ENCODE measurements around the gene SNTG2.
"Not testable (repeated sequence)": the region's sequence is repeated elsewhere in the genome, so short reads cannot be mapped to it uniquely, and the experiment has no call there.

The SNTG2 gene

DNA sequence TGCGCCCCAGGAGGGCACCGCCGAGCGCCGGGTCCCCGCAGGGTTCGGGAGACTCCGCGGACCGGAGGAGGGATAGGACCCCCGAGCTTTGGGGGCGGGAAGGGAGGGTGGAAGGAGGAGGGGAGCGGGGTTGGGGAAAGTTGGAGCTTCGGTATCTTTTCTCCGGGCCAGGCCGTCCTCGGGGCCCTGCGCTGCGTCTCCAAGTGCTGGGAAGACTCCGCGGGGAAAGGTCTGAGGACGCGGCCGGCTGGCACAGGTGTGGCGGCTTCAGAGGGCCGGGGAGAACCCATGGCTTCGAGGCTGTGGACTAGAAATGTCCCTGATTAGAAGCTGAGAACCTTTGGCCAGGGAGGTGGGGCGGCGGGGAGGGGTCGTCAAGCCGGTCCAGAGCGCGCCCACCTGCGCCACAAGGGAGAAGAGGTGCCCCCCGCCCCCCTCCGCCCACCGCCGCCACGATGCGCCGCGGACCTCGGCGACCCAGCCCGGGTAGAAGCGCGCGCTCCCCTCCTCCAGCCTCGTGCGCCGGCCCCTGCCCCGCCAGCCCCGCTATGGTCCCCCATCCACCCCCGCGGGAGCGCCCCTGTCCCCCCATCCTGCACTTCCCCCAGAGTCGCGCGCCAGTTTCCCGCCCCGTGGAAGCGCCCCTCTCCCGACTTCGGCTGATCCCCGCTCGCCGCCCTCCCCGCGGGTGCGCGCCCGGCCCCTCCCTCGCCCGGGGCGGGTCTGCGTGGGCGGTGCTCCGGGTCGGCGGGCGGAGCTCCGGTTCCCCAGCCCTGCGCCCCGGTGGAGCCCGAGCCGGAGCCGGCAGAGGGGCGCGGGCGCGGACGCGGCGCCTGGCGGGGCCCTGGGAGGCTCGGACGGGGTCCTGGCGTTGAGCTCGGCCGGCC lies at the start of gene SNTG2:
SNTG2 (plus strand) TSS at position 770 of the 887 bp plus-strand sequence. CDS start 148 bp downstream, outside the sequence.
- no peak for DNase-seq

DNA sequence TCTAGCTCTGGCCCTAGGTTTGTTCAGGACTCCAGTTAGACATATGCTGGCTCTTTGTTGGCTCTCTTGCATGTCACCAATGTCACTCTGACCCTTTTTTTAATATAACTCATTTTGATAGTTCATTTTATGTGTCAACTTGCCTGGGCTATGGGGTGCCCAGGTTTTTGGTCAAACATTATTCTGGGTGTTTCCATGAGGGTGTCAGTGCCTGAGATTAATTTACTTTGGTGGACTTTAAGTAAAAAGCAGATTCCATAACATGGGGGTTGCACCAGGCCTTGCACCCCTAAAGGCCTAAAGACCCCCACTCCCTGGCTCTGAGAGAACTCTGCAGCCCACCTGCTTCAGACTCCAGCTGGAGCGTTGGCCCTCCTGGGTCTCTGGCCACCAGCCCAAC lies 48.1 kb upstream of the SNTG2 start:
- no peak for DNase-seq

DNA sequence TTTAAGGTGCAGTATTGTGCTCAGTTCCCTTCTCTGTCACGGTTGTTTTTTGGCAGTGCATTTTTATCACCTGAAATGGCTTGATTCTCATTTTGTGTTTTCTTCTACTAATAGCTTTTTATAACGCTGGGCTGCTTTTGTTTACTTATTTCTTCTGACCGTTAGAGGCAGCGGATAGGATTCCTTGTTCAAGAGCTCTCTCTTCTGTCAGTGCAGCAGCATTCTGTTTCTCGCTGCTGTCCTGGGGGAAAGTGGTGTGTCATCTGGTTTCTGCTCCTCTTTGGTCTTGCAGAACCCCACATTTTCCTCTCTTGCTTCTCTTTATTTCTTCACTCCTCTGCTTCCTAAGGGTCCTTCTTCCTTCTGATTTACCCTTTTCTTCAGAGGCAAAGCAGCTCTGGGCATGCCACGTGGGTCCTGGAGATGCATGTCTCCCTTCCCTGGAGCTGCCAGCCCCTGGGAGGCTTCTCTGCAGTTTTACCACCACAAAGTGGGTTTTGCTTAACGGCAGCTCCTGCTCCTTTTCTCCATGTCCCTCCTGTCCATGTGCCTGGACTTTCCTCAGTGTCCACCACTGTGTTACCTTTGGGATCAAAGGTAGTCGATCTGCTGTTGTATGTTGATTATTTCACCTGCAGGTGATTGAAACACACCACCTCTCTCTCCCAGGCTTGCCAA lies 47.3 kb upstream of the SNTG2 start:
- no peak for DNase-seq

DNA sequence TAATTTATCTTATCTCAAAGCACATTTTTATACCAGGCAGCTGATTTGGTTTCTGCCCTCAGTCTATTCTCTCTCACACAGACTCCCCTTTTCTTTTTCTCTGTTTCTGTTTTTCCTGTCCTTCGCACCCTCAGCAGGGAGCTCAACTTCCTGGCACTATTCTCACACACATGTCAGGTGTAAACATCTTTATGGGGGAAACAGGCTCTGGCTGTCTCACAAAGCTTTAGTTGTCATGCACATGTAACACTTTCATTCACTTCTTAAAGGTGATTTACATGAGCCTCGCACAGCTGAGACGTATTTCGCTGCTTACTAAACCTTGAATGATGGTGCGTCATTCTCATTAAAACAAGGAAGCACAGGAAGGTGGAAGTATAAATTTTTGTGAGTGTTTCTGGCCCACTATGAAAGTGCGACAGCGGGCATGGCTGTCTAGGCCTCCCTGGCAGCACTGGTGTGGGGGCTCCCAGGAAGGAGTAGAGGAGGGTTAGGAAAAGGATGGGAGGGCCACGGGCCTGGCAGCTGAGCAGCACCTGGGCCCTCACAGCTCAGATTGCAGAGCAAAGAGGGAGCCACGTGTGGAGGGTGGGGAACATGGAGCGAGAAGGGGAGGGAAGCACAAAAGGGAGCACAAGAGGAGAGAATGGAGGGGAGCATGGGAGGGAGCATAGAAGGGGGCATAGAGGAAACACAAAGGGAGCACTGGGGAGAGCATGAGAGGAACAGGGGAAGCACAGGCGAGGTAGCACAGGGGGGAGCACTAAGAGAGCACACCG lies 46.2 kb upstream of the SNTG2 start:
- no peak for DNase-seq

DNA sequence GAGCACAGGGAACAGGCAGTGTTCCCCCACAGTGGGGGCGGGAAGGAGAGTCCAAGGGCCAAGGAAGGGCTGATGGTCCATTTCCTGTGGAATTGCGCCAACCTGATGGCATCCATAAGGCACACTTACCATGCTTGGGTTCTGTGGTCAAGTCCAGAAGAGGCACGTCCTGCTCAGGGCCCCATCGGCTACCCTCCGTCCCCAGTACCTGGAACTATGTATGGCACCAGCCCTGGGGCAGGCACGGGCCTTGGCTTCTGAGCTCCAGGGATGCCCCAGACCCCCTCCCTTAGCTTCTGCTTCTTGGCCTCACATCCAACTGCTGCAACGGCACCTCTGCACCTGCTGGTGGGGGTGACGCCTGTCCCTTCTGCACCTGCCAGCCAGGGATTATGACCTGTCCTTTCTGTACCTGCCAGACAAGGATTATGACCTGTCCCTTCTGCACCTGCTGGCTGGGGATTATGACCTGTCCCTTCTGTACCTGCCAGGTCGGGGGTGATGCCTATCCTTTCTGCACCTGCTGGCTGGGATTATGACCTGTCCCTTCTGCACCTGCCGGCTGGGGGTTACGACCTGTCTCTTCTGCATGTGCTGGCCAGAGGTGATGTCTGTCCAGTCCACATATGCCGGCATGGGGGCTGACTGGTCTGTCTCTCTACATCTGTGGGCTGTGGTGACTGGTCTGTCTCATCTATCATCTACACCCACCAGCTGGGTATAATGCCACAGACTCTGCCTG lies 45.4 kb upstream of the SNTG2 start:
- no peak for DNase-seq

DNA sequence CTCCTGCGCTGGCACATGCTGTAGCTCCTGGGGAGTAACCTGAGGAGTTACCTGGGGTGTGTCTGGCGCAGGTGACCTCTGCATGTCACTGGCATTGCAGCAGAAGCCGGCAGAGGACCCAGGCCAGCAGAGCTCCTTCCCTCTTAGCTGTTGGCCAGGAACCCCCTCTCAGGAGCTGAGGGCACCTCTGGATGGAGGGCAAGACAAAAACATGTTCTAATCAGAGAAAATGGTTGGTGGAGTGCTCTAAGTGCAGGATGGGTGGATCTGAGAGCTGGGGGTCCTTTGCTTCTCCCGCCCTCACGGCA lies 44.9 kb upstream of the SNTG2 start:
- no peak for DNase-seq

DNA sequence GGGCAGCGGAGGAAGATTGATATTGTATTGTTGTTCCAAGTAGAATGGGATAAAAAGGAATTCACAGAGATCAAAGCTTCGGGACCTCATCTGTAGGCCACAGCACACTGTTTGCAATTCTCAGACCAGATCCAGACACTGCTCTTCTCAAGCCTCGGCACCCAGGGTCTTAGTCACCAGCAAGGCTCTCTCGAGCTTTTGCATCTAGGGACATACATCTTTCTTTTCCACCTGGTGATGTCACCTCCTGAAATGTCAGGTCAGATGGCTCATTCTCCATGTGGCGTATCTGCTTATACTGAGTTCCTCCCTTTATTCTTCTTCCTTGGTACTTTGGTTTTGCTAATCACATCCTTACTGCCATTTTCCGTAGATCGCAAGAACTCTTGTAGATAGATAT lies 42.9 kb upstream of the SNTG2 start:
- DNase-seq, result no peak

DNA sequence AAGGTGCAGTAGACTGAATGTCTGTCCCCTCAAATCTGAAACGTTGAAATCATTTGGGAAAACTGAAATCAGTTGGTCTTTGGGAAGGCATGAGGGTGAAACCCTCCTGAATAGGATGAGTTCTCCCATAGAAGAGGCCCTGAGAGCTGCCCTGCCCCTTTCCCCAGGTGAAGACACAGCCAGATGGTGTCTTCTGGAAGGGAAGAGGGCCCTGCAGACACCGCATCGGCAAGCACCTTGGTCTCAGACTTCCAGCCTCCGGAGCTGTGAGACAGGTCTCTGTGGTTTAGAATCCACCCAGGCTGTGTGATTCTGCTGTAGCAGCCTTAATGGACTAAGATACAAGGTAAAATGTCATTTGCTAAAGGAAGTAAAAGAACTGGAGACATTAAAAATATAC lies 42.1 kb upstream of the SNTG2 start:
- no peak for DNase-seq

DNA sequence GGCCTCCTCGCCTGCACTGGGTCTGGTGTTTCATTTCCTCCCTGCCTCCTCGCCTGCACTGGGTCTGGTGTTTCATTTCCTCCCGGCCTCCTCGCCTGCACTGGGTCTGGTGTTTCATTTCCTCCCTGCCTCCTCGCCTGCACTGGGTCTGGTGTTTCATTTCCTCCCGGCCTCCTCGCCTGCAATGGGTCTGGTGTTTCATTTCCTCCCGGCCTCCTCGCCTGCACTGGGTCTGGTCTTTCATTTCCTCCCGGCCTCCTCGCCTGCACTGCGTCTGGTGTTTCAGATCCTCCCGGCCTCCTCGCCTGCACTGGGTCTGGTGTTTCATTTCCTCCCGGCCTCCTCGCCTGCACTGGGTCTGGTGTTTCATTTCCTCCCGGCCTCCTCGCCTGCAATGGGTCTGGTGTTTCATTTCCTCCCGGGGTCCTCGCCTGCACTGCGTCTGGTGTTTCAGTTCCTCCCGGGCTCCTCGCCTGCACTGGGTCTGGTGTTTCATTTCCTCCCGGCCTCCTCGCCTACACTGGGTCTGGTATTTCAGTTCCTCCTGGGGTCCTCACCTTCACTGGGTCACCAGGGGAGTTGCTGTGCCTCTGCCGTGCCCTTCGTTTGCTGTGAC lies 40.8 kb upstream of the SNTG2 start:
- DNase-seq, result not testable (repeated sequence)

DNA sequence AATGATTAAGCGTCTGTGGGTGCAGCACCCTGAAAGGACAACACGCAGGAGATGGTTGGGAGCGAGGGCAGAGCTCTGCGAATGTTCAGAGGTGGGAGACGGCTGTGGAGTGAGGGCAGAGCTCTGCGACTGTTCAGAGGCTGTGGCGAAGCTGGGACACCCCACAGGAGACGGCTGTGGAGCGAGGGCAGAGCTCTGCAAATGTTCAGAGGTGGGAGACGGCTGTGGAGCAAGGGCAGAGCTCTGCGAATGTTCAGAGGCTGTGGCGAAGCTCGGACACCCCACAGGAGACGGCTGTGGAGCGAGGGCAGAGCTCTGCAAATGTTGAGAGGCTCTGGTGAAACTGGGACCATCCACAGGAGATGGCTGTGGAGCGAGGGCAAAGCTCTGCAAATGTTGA lies 40.0 kb upstream of the SNTG2 start:
- no peak for DNase-seq

DNA sequence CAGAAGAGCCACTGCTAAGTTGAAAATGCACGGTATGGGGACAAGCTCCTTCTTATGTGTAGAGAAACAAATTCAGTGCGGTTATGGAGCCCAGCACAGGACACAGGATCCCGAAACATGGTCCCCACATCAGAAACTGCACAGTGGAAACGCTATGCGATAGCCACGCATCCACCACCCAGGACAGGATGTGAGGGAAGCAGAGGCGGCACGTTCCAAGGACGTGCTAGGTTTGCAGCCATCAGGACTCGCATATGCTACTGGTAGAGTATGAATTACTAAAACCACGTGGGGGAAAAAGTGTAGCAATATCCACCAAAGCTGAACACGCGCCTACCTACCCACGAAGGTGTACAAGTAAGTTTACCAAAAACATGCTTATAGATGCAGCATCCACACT lies 34.7 kb upstream of the SNTG2 start:
- DNase-seq, result no peak

DNA sequence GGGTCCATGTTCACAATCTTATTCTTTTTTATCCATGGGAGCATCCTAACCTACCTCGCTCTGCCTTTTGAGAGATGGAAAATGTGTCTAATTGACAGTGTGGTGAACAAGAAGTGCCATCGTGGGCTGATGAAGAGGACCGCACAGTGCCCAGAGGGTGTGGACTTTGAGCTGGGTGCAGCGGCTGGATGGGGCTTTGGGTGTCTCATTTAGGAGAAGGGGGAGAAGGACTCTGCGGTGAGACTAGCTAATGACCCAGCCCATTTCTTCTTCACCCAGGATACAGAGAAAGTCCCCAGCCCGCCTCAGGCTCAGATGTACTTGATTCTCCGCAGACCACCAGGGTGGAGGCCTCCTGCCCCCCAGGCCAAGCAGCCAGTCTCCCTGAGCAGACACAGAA lies 33.7 kb upstream of the SNTG2 start:
- DNase-seq, result no peak

DNA sequence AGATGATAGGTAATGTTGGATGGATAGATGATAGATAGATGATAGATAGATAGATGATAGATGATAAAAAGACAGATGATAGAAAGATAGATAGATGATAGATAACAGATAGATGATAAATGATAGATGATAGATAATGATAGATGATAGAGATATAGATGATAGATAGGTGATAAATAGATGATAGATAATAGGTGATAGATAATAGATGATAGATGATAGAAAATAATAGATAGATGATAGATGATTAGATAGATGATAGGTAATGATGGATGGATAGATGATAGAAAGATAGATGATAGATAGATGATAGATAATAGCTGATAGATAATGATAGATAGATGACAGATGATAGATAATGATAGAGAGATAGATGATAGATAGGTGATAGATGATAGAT lies 31.0 kb upstream of the SNTG2 start:
- no peak for DNase-seq

DNA sequence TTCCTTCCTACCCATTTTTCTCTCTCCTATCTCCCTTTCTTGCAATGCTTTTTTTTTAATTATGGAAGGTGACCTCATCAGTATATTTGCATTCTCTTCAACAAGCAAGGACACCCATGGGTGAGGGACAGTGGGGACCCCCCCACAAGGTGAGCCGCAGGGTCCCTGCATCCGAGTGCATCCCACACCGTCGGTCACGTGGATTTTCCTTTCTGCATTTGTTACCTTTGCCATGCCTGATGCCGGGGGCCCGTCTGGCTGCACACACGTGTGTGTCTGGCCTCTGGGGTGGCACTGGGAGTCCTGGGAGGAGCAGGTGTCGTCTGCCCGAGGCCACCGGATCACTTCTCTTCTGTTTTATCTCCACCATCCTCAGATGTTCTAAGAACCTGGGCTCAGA lies 30.1 kb upstream of the SNTG2 start:
- DNase-seq, result no peak

DNA sequence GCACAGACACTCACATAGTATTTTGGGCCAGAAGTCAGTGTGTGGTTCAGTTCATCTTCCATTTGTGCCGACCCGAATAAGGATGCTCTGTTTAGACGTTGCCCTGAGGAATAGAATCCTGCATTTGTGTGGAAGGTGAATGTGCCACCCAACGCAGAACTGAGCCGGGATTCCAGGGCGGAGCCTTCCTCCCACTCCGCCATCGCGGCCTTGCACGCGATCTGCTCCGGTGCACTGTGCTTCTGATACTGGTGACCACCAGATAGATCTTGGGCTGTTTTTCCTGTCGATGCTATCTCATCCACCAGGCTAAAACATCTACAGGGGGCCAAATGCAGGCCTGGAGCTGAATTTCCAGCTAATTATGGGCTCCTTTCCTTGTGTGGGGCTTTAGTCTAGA lies 29.6 kb upstream of the SNTG2 start:
- no peak for DNase-seq

DNA sequence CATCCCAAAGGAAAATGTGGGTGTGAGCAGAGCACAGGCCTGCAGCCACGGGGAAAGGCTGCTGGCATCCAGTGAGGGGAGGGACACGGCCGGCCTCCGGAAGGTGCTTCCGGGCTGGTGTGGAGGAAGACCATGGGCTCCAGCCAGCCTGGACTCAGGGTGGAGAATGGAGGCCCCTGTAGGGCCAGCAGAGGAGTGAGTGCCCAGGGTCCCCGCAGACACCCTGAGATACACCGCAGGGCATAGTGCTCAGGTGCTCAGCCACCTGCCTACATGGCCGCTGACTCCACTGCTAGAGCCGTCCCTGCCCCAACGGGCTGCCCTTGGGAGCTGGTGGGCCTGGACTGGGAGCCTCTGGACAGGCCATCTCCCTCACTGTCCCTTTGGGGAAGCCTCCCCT lies 28.5 kb upstream of the SNTG2 start:
- DNase-seq, result no peak

DNA sequence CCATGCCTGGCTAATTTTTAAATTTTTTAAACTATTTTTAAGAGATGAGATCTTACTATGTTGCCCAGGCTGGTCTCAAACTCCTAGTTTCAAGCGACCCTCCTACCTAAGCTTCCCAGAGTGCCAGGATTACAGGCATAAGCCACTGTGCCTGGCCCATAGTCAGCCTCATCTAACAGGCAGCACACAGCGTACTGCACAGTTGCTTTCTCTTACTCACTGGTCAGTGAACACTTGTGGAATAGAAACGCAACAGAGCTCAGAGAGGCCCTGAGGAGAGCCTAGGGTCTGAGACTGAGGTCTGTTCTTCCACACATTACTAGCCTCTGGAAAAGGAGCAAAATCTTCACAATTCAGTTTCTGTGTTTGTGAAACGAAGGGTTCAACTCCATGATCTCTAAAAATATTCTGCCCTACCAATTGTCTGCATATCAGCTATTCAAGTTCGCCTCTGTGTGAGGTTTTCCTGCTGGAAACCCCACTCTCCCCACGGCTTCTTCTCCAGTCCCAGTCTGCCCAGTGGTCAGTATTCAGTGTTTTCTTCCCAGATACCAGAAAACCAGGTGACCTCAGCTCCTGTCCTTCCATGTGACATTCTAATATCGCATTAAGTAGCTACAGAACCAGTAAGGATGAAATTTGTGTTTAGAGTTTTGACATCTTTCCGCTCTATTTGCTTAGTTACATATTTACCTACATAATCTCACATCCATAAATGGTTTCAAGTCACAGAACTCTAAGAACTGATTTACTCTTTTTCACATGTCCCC lies 26.6 kb upstream of the SNTG2 start:
- DNase-seq, result no peak

DNA sequence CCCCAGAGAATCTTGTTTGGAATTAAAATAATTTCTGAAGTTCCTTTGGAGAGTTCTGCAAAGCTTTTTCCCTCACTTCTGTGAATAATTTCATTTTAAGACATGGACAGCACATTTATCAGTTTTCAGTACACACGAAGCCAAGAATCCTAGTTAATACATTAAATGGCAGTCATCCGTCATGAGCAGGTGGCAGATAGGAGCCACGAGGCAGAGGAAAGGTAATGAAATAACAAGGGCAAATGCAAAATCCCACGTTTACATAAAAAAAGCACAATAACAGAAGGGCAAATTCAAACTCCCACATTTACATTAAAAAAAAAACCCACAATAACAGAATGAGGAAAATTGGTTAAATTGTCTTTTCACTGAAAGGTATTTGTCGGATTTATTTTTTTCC lies 25.9 kb upstream of the SNTG2 start:
- DNase-seq, result no peak

DNA sequence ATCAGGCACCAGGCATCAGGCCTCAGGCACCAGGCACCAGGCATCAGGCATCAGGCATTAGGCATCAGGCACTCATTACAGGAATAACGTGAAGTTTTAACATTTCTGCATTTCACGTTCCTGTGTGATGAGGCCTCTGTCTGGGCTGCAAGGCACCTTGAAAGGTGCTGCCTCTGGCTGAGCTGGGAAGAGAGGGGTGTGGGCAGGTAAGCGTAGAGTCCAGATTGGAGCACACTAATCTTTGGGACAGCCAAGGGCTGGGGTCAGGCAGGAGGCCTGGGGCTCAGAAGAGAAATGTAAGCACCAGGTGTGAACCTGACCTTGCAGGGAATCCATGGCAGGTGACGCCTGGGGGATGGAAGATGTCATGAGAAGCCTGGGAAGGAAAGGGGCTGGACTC lies 25.3 kb upstream of the SNTG2 start:
- DNase-seq, result no peak

DNA sequence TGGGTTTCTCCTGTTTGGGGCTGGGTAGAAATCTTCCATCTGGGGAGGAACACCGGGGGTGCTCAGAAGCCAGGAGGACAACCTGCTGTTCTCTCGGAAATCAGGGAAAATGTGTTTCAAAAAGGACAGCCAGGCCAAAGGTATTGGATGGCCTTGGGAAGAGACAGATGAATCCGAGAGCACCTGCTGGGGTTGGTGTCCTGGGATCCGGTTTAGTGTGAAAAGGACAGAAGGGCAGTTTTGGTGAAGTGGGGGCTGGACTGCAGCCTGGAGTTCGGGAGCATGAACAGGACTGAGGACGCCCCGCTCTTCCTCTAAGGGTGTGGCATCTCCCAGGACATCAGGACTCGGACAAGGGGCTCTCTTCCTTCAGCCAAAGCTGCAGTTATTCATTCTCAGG lies 24.9 kb upstream of the SNTG2 start:
- no peak for DNase-seq

DNA sequence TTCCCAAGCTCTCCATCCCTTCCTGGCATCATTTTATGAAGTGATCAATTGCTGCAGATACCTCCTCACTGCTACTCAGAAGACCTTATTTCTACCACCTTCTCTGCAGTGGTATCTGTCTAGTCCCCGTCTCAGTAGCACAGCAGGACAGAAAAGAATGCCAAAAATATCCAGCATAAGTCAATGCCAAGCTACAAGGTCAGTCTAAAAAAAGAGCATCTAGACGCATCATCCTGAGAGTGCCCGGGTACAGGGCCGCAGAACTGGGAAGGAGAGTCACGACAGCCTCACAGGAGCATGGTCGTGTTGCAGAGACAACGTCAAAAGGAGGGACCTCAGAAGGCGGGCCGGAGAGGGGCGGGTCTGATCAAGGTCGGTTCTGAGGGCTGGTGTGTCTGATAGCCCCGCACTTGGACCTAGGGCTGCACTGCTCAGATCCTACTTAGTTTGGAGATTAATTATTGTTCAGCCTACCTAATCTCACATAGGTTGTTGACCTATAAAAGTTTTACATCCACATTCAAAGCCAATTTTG lies 24.3 kb upstream of the SNTG2 start:
- no peak for DNase-seq

DNA sequence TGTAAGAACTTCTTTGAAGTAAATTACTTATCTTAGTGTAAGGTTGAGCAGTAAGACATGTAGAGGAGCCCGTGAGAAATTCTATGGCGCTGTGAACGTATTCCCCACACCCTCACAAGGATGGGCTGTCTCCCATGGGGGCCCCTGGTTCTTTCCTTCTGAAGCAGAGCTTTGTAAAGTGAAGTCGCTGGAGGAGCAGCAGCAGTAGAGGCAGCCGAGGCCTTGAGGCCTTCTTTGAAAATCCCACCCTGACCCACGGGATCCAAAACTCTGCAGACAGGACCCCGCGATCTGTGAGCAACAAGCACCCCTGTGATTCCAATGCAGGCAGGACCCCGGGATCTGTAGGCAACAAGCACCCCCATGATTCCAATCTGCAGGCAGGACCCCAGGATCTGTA lies 23.8 kb upstream of the SNTG2 start:
- no peak for DNase-seq

Data from OCI-M1 (cell line).